WERI-Rb-1 (cell line): Measurements from ENCODE around the gene FAM83G.

Experiments used
- DNase-seq: peaks from one replicate; pipeline ENCODE4 v3.0.0-alpha.2; 2020
- H3K27ac ChIP-seq: fragments of 250-450 bp; sonication (Bioruptor Pico); 2 replicates; pipeline ENCODE4 v1.5.1; 2020; ENCODE audit warnings: mild to moderate bottlenecking, moderate library complexity
- H3K27me3 ChIP-seq: fragments of 250-450 bp; sonication (Bioruptor Pico); 2 replicates; pipeline ENCODE4 v1.5.1; 2021; ENCODE audit warnings: mild to moderate bottlenecking, low read depth, moderate library complexity; ENCODE audit not compliant: insufficient read depth, severe bottlenecking
- H3K36me3 ChIP-seq: fragments of 250-450 bp; sonication (Bioruptor Pico); 2 replicates; pipeline ENCODE4 v1.5.1; 2020; ENCODE audit warnings: mild to moderate bottlenecking, moderate library complexity
- H3K4me3 ChIP-seq: 2 replicates; pipeline ENCODE4 v1.5.1; 2011; ENCODE audit warnings: low read depth, mild to moderate bottlenecking, control low read depth, low read length
- H3K9me3 ChIP-seq: fragments of 250-450 bp; sonication (Bioruptor Pico); 2 replicates; pipeline ENCODE4 v1.5.1; 2021; ENCODE audit warnings: mild to moderate bottlenecking, moderate library complexity; ENCODE audit not compliant: severe bottlenecking
- CTCF ChIP-seq: IDR thresholded peaks from 2 replicates; pipeline ENCODE4 v1.5.1; 2011; ENCODE audit warnings: low read depth, mild to moderate bottlenecking, control low read depth, inconsistent platforms, low read length

The FAM83G gene

GRCh38 chr17:18951941-18952842 lies 52.4 kb downstream of the FAM83G start, which contains the start of gene SLC5A10:
Gene SLC5A10 (plus strand): TSS chr17:18952165. CDS start chr17:18952206, 41 bp downstream.
- DNase-seq = peak; percentile 33
- peak; percentile 63 for TF ChIP-seq CTCF

GRCh38 chr17:18950944-18951905 lies 53.3 kb downstream of the FAM83G start:
- Histone ChIP-seq H3K4me3 (no peak overlapping the region), H3K27me3 (no peaks in the 10 kb centered on the region), H3K36me3 (no peaks in the 10 kb centered on the region), H3K27ac (no peak overlapping the region), H3K9me3 (no peaks in the 10 kb centered on the region)
- no peak for TF ChIP-seq CTCF
- no peak for DNase-seq

More at GRCh38 chr17:18951941-18952842, 52.4 kb downstream of the FAM83G start, which contains the start of gene SLC5A10:
- Histone ChIP-seq H3K4me3 (no peak within 1 kb of the TSS), H3K27ac (no peak within 1 kb of the TSS), H3K9me3 (no peaks in the 10 kb centered on the region), H3K27me3 (no peaks in the 10 kb centered on the region), H3K36me3 (no peaks in the 10 kb centered on the region)

GRCh38 chr17:18950346-18950745 lies 54.2 kb downstream of the FAM83G start:
- no peak for DNase-seq
- no peaks in the 10 kb centered on the region for H3K36me3 ChIP-seq
- H3K9me3 ChIP-seq = no peaks in the 10 kb centered on the region
- TF ChIP-seq CTCF = no peak
- no peak overlapping the region for H3K4me3 ChIP-seq
- H3K27me3 ChIP-seq = no peaks in the 10 kb centered on the region
- H3K27ac ChIP-seq = no peak overlapping the region

- Histone ChIP-seq H3K27ac (no peak overlapping the region), H3K4me3 (no peak overlapping the region), H3K9me3 (no peaks in the 10 kb centered on the region), H3K36me3 (no peaks in the 10 kb centered on the region), H3K27me3 (no peaks in the 10 kb centered on the region)
- TF ChIP-seq CTCF = no peak
- DNase-seq = no peak
Measured at GRCh38 chr17:18949566-18949965, 55.0 kb downstream of the FAM83G start.

- no peak for TF ChIP-seq CTCF
- DNase-seq = no peak
- no peaks in the 10 kb centered on the region for H3K27me3 ChIP-seq
- H3K4me3 ChIP-seq = no peak overlapping the region
- H3K27ac ChIP-seq = no peak overlapping the region
- no peaks in the 10 kb centered on the region for H3K9me3 ChIP-seq
- no peaks in the 10 kb centered on the region for H3K36me3 ChIP-seq
Measured at GRCh38 chr17:18948476-18949006, 56.0 kb downstream of the FAM83G start.
